HL-60 (cell line): Measurements from ENCODE around the gene DNAH1.

Experiments used
- CTCF ChIP-seq: IDR thresholded peaks from one replicate; pipeline ENCODE4 v1.5.1; 2011; ENCODE audit warnings: low read length, control low read depth, inconsistent platforms; ENCODE audit not compliant: insufficient read depth
- REST ChIP-seq: IDR thresholded peaks from 2 replicates; pipeline ENCODE4 v1.6.1; 2012; ENCODE audit warnings: low read depth; ENCODE audit not compliant: insufficient replicate concordance

- TF ChIP-seq CTCF = no peak
- TF ChIP-seq REST = no peak
Measured at GRCh38 chr3:52447512-52448355, 131.6 kb downstream of the DNAH1 start.
